Psoas muscle (tissue), 8 donors: ENCODE measurements around the gene COX14. TPM values are rescaled to one million over a fixed set of nuclear protein-coding genes. Genes with fewer than 3 reads are reported as not detected.

ENCODE experiments used
- ATAC-seq, 4 donors: fragments of 200-7000 bp; cut with Tn5 transposase; one replicate each; pipeline ENCODE4 v1.9.1; 2020; ENCODE audit warnings: moderate library complexity in 3 of 4, mild to moderate bottlenecking in 2 of 4
- DNase-seq, 2 donors: peaks; one replicate each; pipeline ENCODE4 v3.0.0-alpha.2; 2020
- H3K27ac ChIP-seq: fragments of 200-600 bp; one replicate; pipeline ENCODE4 v1.8.0; 2022
- H3K27me3 ChIP-seq, 3 donors: fragments of 200-600 bp in 1 of 3; one replicate each; pipeline versions ENCODE4 v1.6.1 to v1.8.0; 2013 to 2022; ENCODE audit warnings: low read length in 2 of 3, mild to moderate bottlenecking in 2 of 3, moderate library complexity in 1 of 3; ENCODE audit not compliant: insufficient read depth in 3 of 3
- H3K36me3 ChIP-seq, 2 donors: fragments of 200-600 bp in 1 of 2; one replicate each; pipeline versions ENCODE4 v1.6.1 to v1.8.0; 2013 to 2022; ENCODE audit warnings: low read depth in 1 of 2, mild to moderate bottlenecking in 1 of 2, moderate library complexity in 1 of 2; ENCODE audit not compliant: insufficient read depth in 1 of 2
- H3K4me1 ChIP-seq: fragments of 200-600 bp; one replicate; pipeline ENCODE4 v1.8.0; 2022
- H3K4me3 ChIP-seq: fragments of 200-600 bp; one replicate; pipeline ENCODE4 v1.8.0; 2022; ENCODE audit warnings: mild to moderate bottlenecking
- H3K9me3 ChIP-seq: fragments of 200-600 bp; one replicate; pipeline ENCODE4 v1.8.0; 2022
- CTCF ChIP-seq: fragments of 200-600 bp; IDR thresholded peaks from one replicate; pipeline ENCODE4 v1.8.0; 2022; ENCODE audit warnings: antibody characterized with exemption
- WGBS, 3 donors: extraction: QIAGEN DNeasy Blood & Tissue Kit; methylation state at CpG; one replicate each; pipeline versions ENCODE4 v1.1.6 to v1.1.7; 2013; 5-methylcytosine and 5-hydroxymethylcytosine counted together
- intact Hi-C, 2 donors: fragments of 100-400 bp; cut with DNase I; formaldehyde crosslinking; loops; one replicate each; pipeline versions ENCODE4 v1.11.0 to v1.14.2; 2022
- polyA plus RNA-seq, 3 donors: library from polyadenylated mRNA; stranded (reverse); fragments of 200-250 nt; gene quantifications; one replicate each; pipeline ENCODE4 v1.2.3, GENCODE V29; 2013
- total RNA-seq, 4 donors: library from RNA; stranded (reverse); fragmentation: NEBNext Ultra II Directional in 2 of 4; extraction: Animal tissue kit (Norgen Biotek cat#: 25700) in 2 of 4; gene quantifications; one replicate each; pipeline versions ENCODE4 v1.2.1 to v1.2.4, GENCODE V29; 2021 to 2023
- donor health status: healthy with polysubstance abuse.
- donor health status: DM: no; HTN: no; CAD: no; lungs with moderate emphysema.
- donor health status: Bipolar disorder and iron deficiency.
- donor health status: healthy.
- donor health status: DM: yes; HTN: yes; CAD: no.
- donor health status: DM: no; HTN: no; CAD: no.
- donor health status: DM: no; HTN: no; CAD: no.
- donor health status: DM: yes; HTN: yes; CAD: no.

Gene COX14
- total and polyA plus RNA-seq, 7 donors = 101 to 173 (median 132) TPM

- H3K4me3 ChIP-seq = peak overlapping the region; percentile 87
- intact Hi-C loops = loop anchor here (1.0 to 2.0 kb wide), 2 partner anchors 54 to 55 kb away; partner anchors contain the start of gene CERS5 (in 2 of the 2)
- H3K36me3 ChIP-seq = peaks cover 0 to 24% of the 10 kb centered on the region in 2 donors
- no peaks in the 10 kb centered on the region for H3K9me3 ChIP-seq
- H3K4me1 ChIP-seq = peaks cover 74% of the 10 kb centered on the region
- peak overlapping the region; percentile 96 for H3K27ac ChIP-seq
- DNase-seq (no peak), ATAC-seq (peak in 2 of 4 donors; percentile 0 to 8)
- H3K27me3 ChIP-seq = no peaks in the 10 kb centered on the region
- 18 to 22% (median 19%) methylated on average over 26 of the region's 26 CpGs for WGBS, 3 donors
- TF ChIP-seq CTCF = no peak
Measured at GRCh38 chr12:50112456-50113218, 601 bp downstream of the COX14 start.

- Histone ChIP-seq H3K9me3 (no peaks in the 10 kb centered on the region), H3K4me1 (peaks cover 38% of the 10 kb centered on the region), H3K27ac (peak overlapping the region; percentile 50), H3K27me3 (no peaks in the 10 kb centered on the region), H3K4me3 (no peak overlapping the region), H3K36me3 (peaks cover 0 to 46% of the 10 kb centered on the region in 2 donors)
- ATAC-seq (peak; percentile 10 to 73 (median 57)), DNase-seq (no peak)
- 52 to 70% (median 63%) methylated on average over 6 of the region's 6 CpGs for WGBS, 3 donors
- intact Hi-C loops = no loop called here
- TF ChIP-seq CTCF = no peak
Measured at GRCh38 chr12:50117057-50117622, 5.1 kb downstream of the COX14 start.

GRCh38 chr12:50119387-50119786 lies 7.4 kb downstream of the COX14 start:
- H3K36me3 ChIP-seq = peaks cover 0 to 63% of the 10 kb centered on the region in 2 donors
- ATAC-seq = peak in 1 of 4 donors; percentile 14

GRCh38 chr12:50120521-50120920 lies 8.5 kb downstream of the COX14 start:
- Histone ChIP-seq H3K9me3 (no peaks in the 10 kb centered on the region), H3K36me3 (peaks cover 0 to 61% of the 10 kb centered on the region in 2 donors), H3K27ac (no peak overlapping the region), H3K4me1 (peaks cover 19% of the 10 kb centered on the region), H3K27me3 (no peaks in the 10 kb centered on the region), H3K4me3 (no peak overlapping the region)
- no peak for TF ChIP-seq CTCF
- ATAC-seq (peak in 1 of 4 donors; percentile 23), DNase-seq (no peak)
- intact Hi-C loops = no loop called here
- WGBS, 3 donors = 57 to 79% (median 65%) methylated on average over 3 of the region's 3 CpGs

More at GRCh38 chr12:50119387-50119786, 7.4 kb downstream of the COX14 start:
- DNase-seq = no peak
- WGBS, 3 donors = 95 to 100% (median 99%) methylated on average over 2 of the region's 2 CpGs
- H3K9me3 ChIP-seq = no peaks in the 10 kb centered on the region
- no peak overlapping the region for H3K4me3 ChIP-seq
- H3K27me3 ChIP-seq = no peaks in the 10 kb centered on the region
- no peak for TF ChIP-seq CTCF
- intact Hi-C loops = no loop called here
- H3K4me1 ChIP-seq = peaks cover 24% of the 10 kb centered on the region
- H3K27ac ChIP-seq = no peak overlapping the region
